Cardiac atrium fibroblast (primary cell): ENCODE results near the gene ADH1A. TPM values are rescaled to one million over a fixed set of nuclear protein-coding genes. Genes with fewer than 3 reads are reported as not detected.

Experiments
- total RNA-seq: library from RNA; depleted of rRNA; stranded (reverse); fragments of >200 nt; gene quantifications from 2 replicates; pipeline ENCODE4 v1.2.3, GENCODE V29; 2015

Gene ADH1A
- total RNA-seq: not detected in 2 replicates

GRCh38 chr4:99290848-99291786 is at the start of gene ADH1A:
Gene ADH1A, minus strand, starts transcription at chr4:99290985. Its CDS starts 71 bp downstream, at chr4:99290914.

GRCh38 chr4:99321241-99322191 is 30.7 kb upstream of the ADH1A start, which contains the start of gene ADH1B:
Gene ADH1B, minus strand, starts transcription at chr4:99321401. Its CDS starts 70 bp downstream, at chr4:99321331.

Other genes starting within 250 kb of the ADH1A start
- gene ADH5, start 202.2 kb downstream of the ADH1A start, total RNA-seq: 145 and 158 TPM in 2 replicates
- 0.16 TPM in 1 of 2 replicates, not detected in the other for gene ADH4, start 146.7 kb downstream of the ADH1A start, total RNA-seq
- 0.16 and 0.54 TPM in 2 replicates for gene ADH6, start 71.7 kb downstream of the ADH1A start, total RNA-seq
- 31.3 and 59.8 TPM in 2 replicates for gene ADH1B, start 30.4 kb upstream of the ADH1A start, total RNA-seq
- gene ADH1C, start 61.8 kb upstream of the ADH1A start, total RNA-seq: 0.54 and 1.3 TPM in 2 replicates
- gene ADH7, start 144.4 kb upstream of the ADH1A start, total RNA-seq: not detected in 2 replicates
- gene C4orf17, start 220.0 kb upstream of the ADH1A start, total RNA-seq: not detected in 2 replicates